ENCODE measurements around the gene IZUMO4.

IZUMO4 gene

GRCh38 chr19:2148482-2149135, 51.9 kb downstream of the IZUMO4 start:
- DNase-seq (ENCODE audit: low read depth) = no peak
